A673 (cell line): ENCODE results near the gene EFNA5. TPM values are rescaled to one million over a fixed set of nuclear protein-coding genes. Genes with fewer than 3 reads are reported as not detected.

Experiments used
- BruUV-seq: library from RNA; stranded (reverse); fragments of 400-500 nt; replicated peaks from 2 replicates; lab custom pipeline; 2021; lab: Mats Ljungman, UMichigan
- CTCF ChIA-PET: fragments of 300-600 bp; sonication (Branson Sonifier 250); formaldehyde crosslinking; loops from one replicate; lab custom pipeline; 2022; ENCODE audit warnings: antibody characterized with exemption; lab: Charles Lee
- POLR2A ChIA-PET: fragments of 300-600 bp; sonication (Branson Sonifier 250); formaldehyde crosslinking; loops from one replicate; lab custom pipeline; 2022; ENCODE audit warnings: antibody characterized with exemption; ENCODE audit not compliant: low non-redundant PET; lab: Charles Lee
- DNase-seq: peaks from one replicate; pipeline ENCODE4 v3.0.0-alpha.2; 2015; ENCODE audit warnings: low spot score
- H3K27ac ChIP-seq: fragments of 200-600 bp; sonication (generic); 2 replicates; pipeline ENCODE4 v1.5.1; 2016; ENCODE audit warnings: mixed run types, low read depth, mild to moderate bottlenecking, mixed read lengths, antibody characterized with exemption, low read length; ENCODE audit not compliant: poor library complexity, severe bottlenecking
- H3K27me3 ChIP-seq: fragments of 200-600 bp; sonication (generic); replicated peaks from 2 replicates; pipeline ENCODE4 v1.6.1; 2017; ENCODE audit warnings: mixed run types, low read depth, mild to moderate bottlenecking, mixed read lengths, antibody characterized with exemption, low read length; ENCODE audit not compliant: insufficient read depth, poor library complexity
- H3K36me3 ChIP-seq: fragments of 200-600 bp; sonication (generic); 2 replicates; pipeline ENCODE4 v1.6.1; 2016; ENCODE audit warnings: mixed run types, mild to moderate bottlenecking, mixed read lengths, antibody characterized with exemption, low read length; ENCODE audit not compliant: insufficient read depth, poor library complexity, severe bottlenecking
- H3K4me1 ChIP-seq: fragments of 200-600 bp; sonication (generic); 2 replicates; pipeline ENCODE4 v1.6.1; 2017; ENCODE audit warnings: mixed run types, mild to moderate bottlenecking, mixed read lengths, antibody characterized with exemption, low read length; ENCODE audit not compliant: insufficient read depth, poor library complexity, severe bottlenecking
- H3K4me3 ChIP-seq: fragments of 200-600 bp; sonication (generic); 2 replicates; pipeline ENCODE4 v1.5.1; 2016; ENCODE audit warnings: low read depth, mixed run types, mild to moderate bottlenecking, mixed read lengths, low read length; ENCODE audit not compliant: poor library complexity, severe bottlenecking
- H3K9me3 ChIP-seq: fragments of 200-600 bp; sonication (generic); 2 replicates; pipeline ENCODE4 v1.6.1; 2016; ENCODE audit warnings: mixed run types, low read depth, mild to moderate bottlenecking, mixed read lengths, antibody characterized with exemption, low read length; ENCODE audit not compliant: poor library complexity, severe bottlenecking
- CTCF ChIP-seq: fragments of 300-800, 200-600 bp; sonication (generic); conservative IDR thresholded peaks from 2 replicates; pipeline ENCODE4 v1.5.1; 2017; ENCODE audit warnings: low read depth, mild to moderate bottlenecking, antibody characterized with exemption, low read length, moderate library complexity, mixed read lengths
- EZH2 ChIP-seq: fragments of 200-600 bp; sonication (generic); IDR thresholded peaks from 2 replicates; pipeline ENCODE4 v1.6.1; 2017; ENCODE audit warnings: borderline replicate concordance, low read depth, mild to moderate bottlenecking, mixed read lengths, antibody characterized with exemption, low read length; ENCODE audit not compliant: poor library complexity, severe bottlenecking
- intact Hi-C: fragments of 100-400 bp; cut with micrococcal nuclease; formaldehyde crosslinking; loops from one replicate; pipeline ENCODE4 v1.10.0; 2022; ENCODE audit not compliant: unreplicated experiment
- total RNA-seq: library from RNA; stranded (reverse); gene quantifications from 2 replicates; pipeline ENCODE4 v1.2.3, GENCODE V29; 2021

The EFNA5 gene
- total RNA-seq, 1 experiment from 2014 or later, result 16.7 TPM

- H3K4me1 ChIP-seq, result no peaks in the 10 kb centered on the region
- no peak overlapping the region for H3K27ac ChIP-seq
- intact Hi-C loops, result no loop called here
- POLR2A ChIA-PET, result no interaction called here
- no peaks in the 10 kb centered on the region for H3K36me3 ChIP-seq
- H3K9me3 ChIP-seq, result no peaks in the 10 kb centered on the region
- TF ChIP-seq EZH2 (no peak), CTCF (no peak)
- CTCF ChIA-PET, result no interaction called here
- BruUV-seq, result no TSS peak
- no peaks in the 10 kb centered on the region for H3K27me3 ChIP-seq
- no peak overlapping the region for H3K4me3 ChIP-seq
- peak; percentile 23 for DNase-seq
These were observed 65.7 kb downstream of the EFNA5 start for GRCh38 chr5:107604990-107605389.

DNA sequence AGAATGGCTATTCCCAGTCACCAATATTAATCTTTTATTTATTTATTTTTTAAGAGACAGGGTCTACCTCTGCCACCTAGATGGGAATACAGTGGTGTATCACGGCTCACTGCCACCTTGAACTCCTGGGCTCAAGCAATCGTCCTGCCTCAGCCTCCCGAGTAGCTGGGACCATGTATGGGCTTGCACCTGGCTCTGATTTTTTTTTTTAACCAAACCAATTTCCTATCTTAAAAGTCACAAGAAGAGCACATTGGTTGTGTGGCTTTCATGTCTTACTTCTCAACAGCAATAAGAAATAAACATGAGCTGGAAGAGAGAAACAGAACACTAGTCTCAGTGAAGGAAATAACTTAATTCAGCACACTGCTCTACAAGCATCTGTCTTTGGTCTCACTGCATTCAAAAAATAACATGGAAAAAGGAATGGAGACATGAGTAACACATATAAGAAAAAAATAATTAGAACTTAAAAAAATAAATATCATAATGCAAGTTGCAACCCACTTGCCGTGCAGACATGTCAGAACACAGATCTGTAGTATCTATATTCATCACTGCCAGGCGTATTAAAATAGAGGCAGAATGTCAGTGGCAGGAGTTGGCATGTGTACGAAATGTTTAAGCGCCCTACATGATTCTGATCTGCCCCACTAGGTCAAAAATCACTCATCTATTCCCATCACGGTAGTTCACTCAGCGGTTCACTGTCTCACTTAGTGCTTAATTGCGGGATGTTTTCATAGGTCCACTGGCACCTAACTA, 66.4 kb downstream of the EFNA5 start:
- Histone ChIP-seq H3K36me3 (no peaks in the 10 kb centered on the region), H3K27ac (no peak overlapping the region), H3K4me1 (no peaks in the 10 kb centered on the region), H3K9me3 (no peaks in the 10 kb centered on the region), H3K27me3 (no peaks in the 10 kb centered on the region), H3K4me3 (no peak overlapping the region)
- intact Hi-C loops, result no loop called here
- no peak for DNase-seq
- BruUV-seq, result no TSS peak
- no peak for TF ChIP-seq CTCF
- no peak for TF ChIP-seq EZH2
- POLR2A ChIA-PET, result no interaction called here
- CTCF ChIA-PET, result no interaction called here

DNA sequence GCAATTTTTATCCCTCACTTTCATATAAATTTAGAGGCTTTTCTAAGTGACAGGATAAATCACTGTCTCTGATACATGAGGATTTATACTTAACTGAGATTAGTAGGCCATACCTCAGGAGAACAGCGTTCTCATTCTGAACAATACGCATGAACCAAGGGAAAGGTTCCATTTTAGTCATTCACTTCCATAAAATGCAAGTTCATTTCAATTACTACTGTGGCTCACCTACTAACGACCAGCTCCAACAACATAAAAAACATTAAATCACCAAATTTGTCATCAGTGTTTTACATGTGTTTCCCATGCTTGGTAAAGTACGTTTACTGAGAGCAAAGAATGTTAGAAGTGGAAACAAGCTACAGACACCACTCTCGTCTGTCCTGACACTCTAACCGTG, 67.4 kb downstream of the EFNA5 start:
- Histone ChIP-seq H3K36me3 (no peaks in the 10 kb centered on the region), H3K27ac (no peak overlapping the region), H3K4me3 (no peak overlapping the region), H3K4me1 (no peaks in the 10 kb centered on the region), H3K27me3 (no peaks in the 10 kb centered on the region), H3K9me3 (no peaks in the 10 kb centered on the region)
- BruUV-seq, result no TSS peak
- no peak for DNase-seq
- TF ChIP-seq EZH2 (no peak), CTCF (no peak)
- CTCF ChIA-PET, result no interaction called here
- intact Hi-C loops, result no loop called here
- POLR2A ChIA-PET, result no interaction called here
